PC-3 (cell line): ENCODE results near the gene RASSF5. TPM values are rescaled to one million over a fixed set of nuclear protein-coding genes. Genes with fewer than 3 reads are reported as not detected.

Experiments
- ATAC-seq: fragments of 200-7000 bp; cut with Tn5 transposase; 2 replicates; pipeline ENCODE4 v1.9.1; 2020; ENCODE audit warnings: mild to moderate bottlenecking, moderate library complexity
- BruUV-seq: library from RNA; stranded (reverse); fragments of 400-500 nt; replicated peaks from 2 replicates; lab custom pipeline; 2021; lab: Mats Ljungman, UMichigan
- CTCF ChIA-PET: fragments of 300-600 bp; sonication (Branson Sonifier 250); formaldehyde crosslinking; loops from one replicate; lab custom pipeline; 2022; ENCODE audit warnings: antibody characterized with exemption; lab: Charles Lee
- POLR2A ChIA-PET: fragments of 300-600 bp; sonication (Branson Sonifier 250); formaldehyde crosslinking; loops from one replicate; lab custom pipeline; 2022; ENCODE audit warnings: antibody characterized with exemption; ENCODE audit not compliant: unreplicated experiment; lab: Charles Lee
- DNase-seq: peaks from one replicate; pipeline ENCODE4 v3.0.0-alpha.2; 2015
- H2AFZ ChIP-seq: fragments of 300-600 bp; sonication (generic); 2 replicates; pipeline ENCODE4 v1.6.0; 2016; ENCODE audit warnings: antibody characterized with exemption, low read length
- H3F3A ChIP-seq: fragments of 300-600 bp; sonication (generic); one replicate; pipeline ENCODE4 v1.6.0; 2017; ENCODE audit warnings: antibody characterized with exemption, low read length, control low read depth, mild to moderate bottlenecking; ENCODE audit not compliant: unreplicated experiment
- H3K27ac ChIP-seq: fragments of 300-600 bp; sonication (generic); 2 replicates; pipeline ENCODE4 v1.5.1; 2016; ENCODE audit warnings: mild to moderate bottlenecking, low read length
- H3K27me3 ChIP-seq: fragments of 300-600 bp; sonication (generic); 2 replicates; pipeline ENCODE4 v1.6.1; 2016; ENCODE audit warnings: low read length, mixed read lengths
- H3K36me3 ChIP-seq: fragments of 300-600 bp; sonication (generic); 2 replicates; pipeline ENCODE4 v1.6.1; 2016; ENCODE audit warnings: low read depth, mixed run types, low read length, mixed read lengths
- H3K4me1 ChIP-seq: fragments of 300-600 bp; sonication (generic); 2 replicates; pipeline ENCODE4 v1.5.1; 2016; ENCODE audit warnings: low read length; ENCODE audit not compliant: insufficient read depth
- H3K4me2 ChIP-seq: fragments of 300-600 bp; sonication (generic); 2 replicates; pipeline ENCODE4 v1.6.0; 2016; ENCODE audit warnings: low read length
- H3K4me3 ChIP-seq: fragments of 300-600 bp; sonication (generic); 2 replicates; pipeline ENCODE4 v1.5.1; 2016; ENCODE audit warnings: mild to moderate bottlenecking, low read length, mixed read lengths
- H3K79me2 ChIP-seq: fragments of 300-600 bp; sonication (generic); 2 replicates; pipeline ENCODE4 v1.6.1; 2017; ENCODE audit warnings: low read length, mixed read lengths
- H3K9ac ChIP-seq: fragments of 300-600 bp; sonication (generic); 2 replicates; pipeline ENCODE4 v1.6.0; 2016; ENCODE audit warnings: mild to moderate bottlenecking, low read length
- H3K9me2 ChIP-seq: fragments of 300-600 bp; sonication (generic); replicated peaks from 2 replicates; pipeline ENCODE4 v1.6.1; 2016; ENCODE audit warnings: mixed run types, low read length, mixed read lengths
- H3K9me3 ChIP-seq: fragments of 300-600 bp; sonication (generic); 2 replicates; pipeline ENCODE4 v1.6.1; 2016; ENCODE audit warnings: low read length, mixed read lengths
- H4K20me1 ChIP-seq: fragments of 300-600 bp; sonication (generic); 2 replicates; pipeline ENCODE4 v1.6.1; 2016; ENCODE audit warnings: low read length, mixed read lengths
- CTCF ChIP-seq: fragments of 300-600 bp; sonication (generic); conservative IDR thresholded peaks from 2 replicates; pipeline ENCODE4 v1.5.1; 2017; ENCODE audit warnings: antibody characterized with exemption, low read depth, mild to moderate bottlenecking, low read length
- EZH2 ChIP-seq: fragments of 300-600 bp; sonication (generic); IDR thresholded peaks from one replicate; pipeline ENCODE4 v1.6.1; 2017; ENCODE audit warnings: antibody characterized with exemption, mild to moderate bottlenecking, low read length; ENCODE audit not compliant: unreplicated experiment
- EZH2phosphoT487 ChIP-seq: fragments of 300-600 bp; sonication (generic); IDR thresholded peaks from 2 replicates; pipeline ENCODE4 v1.6.1; 2018; ENCODE audit warnings: mild to moderate bottlenecking, antibody characterized with exemption, low read length, borderline replicate concordance
- intact Hi-C: fragments of 100-400 bp; cut with micrococcal nuclease; formaldehyde crosslinking; loops from 2 replicates; pipeline ENCODE4 v1.9.0; 2023
- total RNA-seq: library from RNA; depleted of rRNA; stranded (reverse); fragments of >200 nt; gene quantifications from 2 replicates; pipeline ENCODE4 v1.2.3, GENCODE V29; 2014

Gene RASSF5
- total RNA-seq, 1 experiment from 2014 or later: 15.5 TPM

GRCh38 chr1:206590025-206590758, 82.9 kb downstream of the RASSF5 start:
- H3K27ac ChIP-seq: peak overlapping the region; percentile 83
- peak; percentile 69 for TF ChIP-seq CTCF
- TF ChIP-seq EZH2: no peak
- H3K4me1 ChIP-seq: peaks cover 58% of the 10 kb centered on the region
- no peaks in the 10 kb centered on the region for H3K9me2 ChIP-seq
- peak overlapping the region; percentile 26; the same call in 1 of the 2 replicates for H3K9ac ChIP-seq
- DNase-seq (peak; percentile 98), ATAC-seq (peak; percentile 90)
- peak overlapping the region; percentile 4; the same call in 1 of the 2 replicates for H3K4me3 ChIP-seq
- no peaks in the 10 kb centered on the region for H3K9me3 ChIP-seq
- H3K27me3 ChIP-seq: no peaks in the 10 kb centered on the region
- BruUV-seq: no TSS peak
- H4K20me1 ChIP-seq: no peaks in the 10 kb centered on the region
- ChIA-PET CTCF (interaction anchor here (1.1 kb wide), 1 partner anchor 111 kb away, joined by 3 read pairs; no protein-coding TSS in a partner anchor), POLR2A (no interaction called here)
- intact Hi-C loops: no loop called here
- H3K36me3 ChIP-seq: peaks cover 60% of the 10 kb centered on the region
- peak overlapping the region; percentile 54 for H3K4me2 ChIP-seq
- H3F3A ChIP-seq: peaks cover 26% of the 10 kb centered on the region
- no peaks in the 10 kb centered on the region for H3K79me2 ChIP-seq
- H2AFZ ChIP-seq: no peak overlapping the region

GRCh38 chr1:206591226-206591625, 83.9 kb downstream of the RASSF5 start:
- CTCF ChIA-PET: interaction anchor here (0.6 to 0.7 kb wide), 2 partner anchors 44 to 84 kb away, joined by 3 read pairs; partner anchors contain the start of gene DYRK3
- DNase-seq (no peak), ATAC-seq (no peak)
- intact Hi-C loops: no loop called here
- peaks cover 26% of the 10 kb centered on the region for H3F3A ChIP-seq
- BruUV-seq: no TSS peak
- H3K4me1 ChIP-seq: peaks cover 51% of the 10 kb centered on the region
- H3K79me2 ChIP-seq: no peaks in the 10 kb centered on the region
- no peak overlapping the region for H3K27ac ChIP-seq
- H3K9ac ChIP-seq: no peak overlapping the region
- TF ChIP-seq EZH2phosphoT487: no peak
- TF ChIP-seq EZH2: no peak
- no peak for TF ChIP-seq CTCF
- no peaks in the 10 kb centered on the region for H3K9me3 ChIP-seq
- no peaks in the 10 kb centered on the region for H4K20me1 ChIP-seq
- peaks cover 66% of the 10 kb centered on the region for H3K36me3 ChIP-seq
- H2AFZ ChIP-seq: no peak overlapping the region
- H3K27me3 ChIP-seq: no peaks in the 10 kb centered on the region
- H3K4me3 ChIP-seq: no peak overlapping the region
- H3K4me2 ChIP-seq: no peak overlapping the region
- no peaks in the 10 kb centered on the region for H3K9me2 ChIP-seq
- POLR2A ChIA-PET: interaction anchor here (0.6 kb wide), 1 partner anchor 168 kb away, joined by 3 read pairs; no protein-coding TSS in a partner anchor

GRCh38 chr1:206591696-206592095, 84.4 kb downstream of the RASSF5 start:
- no TSS peak for BruUV-seq

More at GRCh38 chr1:206591696-206592095, 84.4 kb downstream of the RASSF5 start:
- H3K4me1 ChIP-seq: peaks cover 47% of the 10 kb centered on the region
- DNase-seq: no peak
- ChIA-PET CTCF (interaction anchor here (0.6 to 0.7 kb wide), 2 partner anchors 44 to 83 kb away, joined by 3 read pairs; partner anchors contain the start of gene DYRK3), POLR2A (interaction anchor here (0.6 kb wide), 1 partner anchor 169 kb away, joined by 3 read pairs; no protein-coding TSS in a partner anchor)
- no peak overlapping the region for H3K4me3 ChIP-seq
- no peaks in the 10 kb centered on the region for H4K20me1 ChIP-seq
- intact Hi-C loops: no loop called here
- no peak overlapping the region for H3K27ac ChIP-seq
- no peak overlapping the region for H3K4me2 ChIP-seq
- H3K79me2 ChIP-seq: no peaks in the 10 kb centered on the region
- H3K36me3 ChIP-seq: peaks cover 70% of the 10 kb centered on the region
- H3K9me2 ChIP-seq: no peaks in the 10 kb centered on the region
- H3K27me3 ChIP-seq: no peaks in the 10 kb centered on the region
- TF ChIP-seq EZH2phosphoT487 (no peak), CTCF (no peak), EZH2 (no peak)
- H3K9ac ChIP-seq: no peak overlapping the region
- no peak overlapping the region for H2AFZ ChIP-seq
- no peaks in the 10 kb centered on the region for H3K9me3 ChIP-seq
- peaks cover 23% of the 10 kb centered on the region for H3F3A ChIP-seq
- no peak for ATAC-seq
